ENCODE data around the gene ZNF784. TPM values are rescaled to one million over a fixed set of nuclear protein-coding genes. Genes with fewer than 3 reads are reported as not detected.

Gene ZNF784
- total and polyA plus RNA-seq, 9 of the 15 experiments (the other 6 are each of a cell fraction or from before 2014, with no cell fraction given): 0.14 to 6.1 (median 2.1) TPM

GRCh38 chr19:55605637-55606470 is 18.5 kb downstream of the ZNF784 start, which contains the start of gene ZNF865 (continued):
- peak; percentile 66 for TF ChIP-seq CTBP1 (IDR thresholded peaks at IDR 0.05; ENCODE audit: borderline replicate concordance)
- peak in 1 of 2 experiments; percentile 71; a peak in 1 of 3 replicates for TF ChIP-seq CBX3 (IDR thresholded peaks at IDR 0.05; ENCODE audit: borderline replicate concordance in 1 of 2, low read length in 2 of 2)
- 0 out of 4 replicates have a peak, but pooled peaks of 1 of the 2 experiments have one; percentile 30 for TF ChIP-seq RCOR1 (IDR thresholded peaks at IDR 0.05; ENCODE audit: borderline replicate concordance in 1 of 2, low read depth in 2 of 2, low read length in 2 of 2)
- TF ChIP-seq NFXL1 (CRISPR knock-in tag; IDR thresholded peaks at IDR 0.05): no peak
- TF ChIP-seq RAD21 (CRISPR knock-in tag; conservative IDR thresholded peaks at IDR 0.05 in 1 of 2, IDR thresholded peaks at IDR 0.05 in 1 of 2): peak; percentile 76 to 88
- TF ChIP-seq ARID2 (IDR thresholded peaks at IDR 0.05): peak; percentile 88
- TF ChIP-seq ZNF830 (CRISPR knock-in tag; IDR thresholded peaks at IDR 0.05): no peak
- 0 out of 2 replicates have a peak, but pooled peaks have one; percentile 13 for TF ChIP-seq SMAD4 (CRISPR knock-in tag; conservative IDR thresholded peaks at IDR 0.05)
- peak; percentile 44; the same call in 1 of the 2 replicates for TF ChIP-seq RB1 (IDR thresholded peaks at IDR 0.05; ENCODE audit: low read depth)
- TF ChIP-seq ATF1 (CRISPR knock-in tag; IDR thresholded peaks at IDR 0.05): no peak
- peak; percentile 37; the same call in 1 of the 2 replicates for TF ChIP-seq ATF1 (tag; IDR thresholded peaks at IDR 0.05)
- TF ChIP-seq CBX2 (IDR thresholded peaks at IDR 0.05; ENCODE audit: insufficient read depth, low read length, poor library complexity, severe bottlenecking): no peak
- TF ChIP-seq HDAC1 (IDR thresholded peaks at IDR 0.05): peak in 1 of 2 experiments; percentile 46; a peak in 1 of 4 replicates
- TF ChIP-seq ETV5 (CRISPR knock-in tag; IDR thresholded peaks at IDR 0.05; ENCODE audit: low read depth): peak; percentile 76; the same call in 1 of the 2 replicates
- TF ChIP-seq THAP12 (CRISPR knock-in tag; IDR thresholded peaks at IDR 0.05): no peak
- peak; percentile 20; the same call in 1 of the 2 replicates for TF ChIP-seq EGR1 (conservative IDR thresholded peaks at IDR 0.05)
- TF ChIP-seq ZNF24 (IDR thresholded peaks at IDR 0.05): no peak
- peak; percentile 87 to 91 (median 91) for TF ChIP-seq CTCF (IDR thresholded peaks at IDR 0.05 in 2 of 3, conservative IDR thresholded peaks at IDR 0.05 in 1 of 3; ENCODE audit: insufficient read depth in 2 of 3, low read depth in 1 of 3, low read length in 3 of 3)
- TF ChIP-seq SIN3A (IDR thresholded peaks at IDR 0.05; ENCODE audit: borderline replicate concordance in 2 of 2, control insufficient read depth in 1 of 2, low read depth in 2 of 2, low read length in 2 of 2): peak; percentile 14 to 47; a peak in 1 of 4 replicates
- peak; percentile 27; the same call in 1 of the 2 replicates for TF ChIP-seq GTF2E2 (tag; IDR thresholded peaks at IDR 0.05)
- TF ChIP-seq KLF13 (tag; IDR thresholded peaks at IDR 0.05; ENCODE audit: borderline replicate concordance, low read depth): 0 out of 2 replicates have a peak, but pooled peaks have one; percentile 6

All from K562 (cell line).